Right renal cortex interstitium (tissue), 3 donors: ENCODE results near the gene GPR62. TPM values are rescaled to one million over a fixed set of nuclear protein-coding genes. Genes with fewer than 3 reads are reported as not detected.

Source experiments
- DNase-seq, 3 donors: peaks; one replicate each; pipeline ENCODE4 v3.0.0-alpha.2; 2013; ENCODE audit warnings: low read depth in 3 of 3, low spot score in 2 of 3
- polyA plus RNA-seq, 3 donors: library from polyadenylated mRNA; unstranded; fragments of 120-200 nt; gene quantifications; one replicate each; pipeline ENCODE4 v1.2.1, GENCODE V29; 2013; ENCODE audit not compliant: insufficient read length in 3 of 3

The GPR62 gene
- polyA plus RNA-seq, 3 donors, result 0.36 to 0.49 (median 0.37) TPM

- DNase-seq, result no peak
These were observed 1.1 kb upstream of the GPR62 start for GRCh38 chr3:51954105-51954504.

GRCh38 chr3:51954713-51955112 lies 468 bp upstream of the GPR62 start:
- DNase-seq, result no peak

GRCh38 chr3:51955893-51956770 lies 951 bp downstream of the GPR62 start:
- no peak for DNase-seq

GRCh38 chr3:51957520-51958205 lies 2.5 kb downstream of the GPR62 start:
- DNase-seq, result no peak

- DNase-seq, result no peak
These were observed 3.7 kb downstream of the GPR62 start for GRCh38 chr3:51958603-51959521.

DNA sequence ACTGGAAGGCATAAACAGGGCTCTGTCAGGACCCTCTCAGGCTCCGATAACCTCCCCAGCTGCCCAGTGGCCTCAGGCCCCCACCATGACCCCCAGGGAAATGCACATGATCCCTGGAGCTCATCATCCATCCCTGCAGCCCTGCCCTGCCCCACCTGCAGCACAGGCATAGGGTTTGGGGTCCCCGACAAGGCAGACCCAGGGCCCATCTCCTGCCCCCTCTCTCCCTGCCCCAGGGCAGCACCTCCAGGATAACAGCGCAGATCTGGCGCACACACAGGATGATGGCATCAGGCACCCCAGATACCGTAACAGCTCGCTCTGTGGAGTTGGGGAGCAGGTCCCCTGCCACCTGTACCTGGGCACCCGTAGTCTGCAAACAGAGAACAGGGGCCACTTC lies 4.5 kb downstream of the GPR62 start:
- DNase-seq, result no peak

DNA sequence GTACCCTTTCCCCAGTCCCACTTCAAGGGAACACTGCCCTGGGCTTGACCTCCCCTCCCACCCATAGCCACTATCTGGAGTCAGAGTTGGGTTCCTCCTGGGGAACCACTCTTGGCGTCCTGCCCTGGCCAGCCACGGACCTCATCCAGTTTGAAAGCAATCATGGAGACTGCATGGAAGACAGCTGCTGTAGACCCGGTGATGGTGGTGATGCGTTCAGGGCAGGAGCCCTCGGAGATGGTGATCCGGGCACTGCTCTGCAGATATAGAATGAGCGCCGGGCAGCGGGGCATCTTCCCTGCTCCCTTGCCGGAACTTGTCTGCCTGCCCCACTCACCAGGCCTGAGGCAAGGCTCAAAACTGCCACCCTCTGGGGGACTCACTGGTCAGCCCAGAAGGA lies 5.2 kb downstream of the GPR62 start:
- no peak for DNase-seq

- DNase-seq, result no peak
These were observed 5.8 kb downstream of the GPR62 start for GRCh38 chr3:51961011-51961410.

GRCh38 chr3:51961602-51962569 lies 6.7 kb downstream of the GPR62 start:
- no peak for DNase-seq

DNA sequence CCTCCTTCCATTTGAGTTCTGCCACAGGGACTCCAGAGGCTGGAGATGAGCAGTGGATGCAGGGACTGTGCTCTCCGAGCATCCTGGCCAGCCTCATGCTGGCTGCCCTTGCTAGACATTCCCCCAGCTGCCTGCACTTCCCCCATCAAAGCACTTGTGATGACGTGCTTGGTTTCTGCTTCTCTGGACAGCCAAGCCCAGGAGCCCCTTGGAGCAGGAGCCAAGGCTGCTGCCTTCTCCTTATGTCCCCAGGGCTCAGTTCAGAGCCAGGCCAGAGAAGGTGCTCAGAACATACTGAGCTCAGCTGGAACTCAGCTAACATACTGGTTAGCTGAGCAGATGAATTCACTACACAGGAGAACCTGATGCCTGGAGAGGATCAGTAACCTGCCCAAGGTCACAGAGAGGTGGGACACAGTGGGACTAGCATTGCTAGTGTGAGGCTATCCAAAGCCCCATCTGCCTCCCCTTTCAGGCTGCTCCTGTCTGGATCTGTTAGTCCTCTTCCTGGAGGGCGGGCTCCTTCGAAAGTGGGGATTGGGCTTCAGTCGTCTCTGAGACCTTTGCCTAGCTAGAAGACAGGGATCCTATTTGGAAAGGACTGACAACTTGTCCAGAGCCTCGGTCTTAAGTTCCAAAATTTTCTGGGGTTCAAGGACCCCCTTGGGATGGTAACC lies 7.8 kb downstream of the GPR62 start:
- DNase-seq, result no peak

DNA sequence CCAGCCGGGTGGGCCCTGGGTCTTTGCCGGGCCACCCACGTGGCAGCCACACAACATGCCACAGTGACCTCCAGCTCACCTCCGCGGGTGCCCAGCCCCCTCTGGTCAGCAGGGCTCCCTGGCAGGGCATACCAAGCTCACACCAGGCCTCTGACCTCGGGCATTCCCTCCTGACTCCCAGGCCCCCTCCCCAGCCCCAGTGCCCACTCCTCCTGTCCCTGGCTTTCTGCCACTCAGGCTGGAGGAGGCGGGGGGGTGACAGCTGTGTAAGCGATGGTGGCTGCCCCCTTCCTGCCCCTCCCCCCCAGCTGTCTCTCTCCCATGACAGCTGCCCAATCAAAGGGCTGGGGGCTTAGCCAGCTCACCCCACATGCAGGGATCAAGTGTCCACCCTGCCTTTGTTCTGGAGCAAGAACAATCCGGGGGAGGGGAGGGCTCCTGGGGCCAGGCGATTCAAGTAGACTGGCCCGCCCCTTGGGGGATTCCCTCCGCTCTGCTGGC lies 8.8 kb downstream of the GPR62 start:
- no peak for DNase-seq

DNA sequence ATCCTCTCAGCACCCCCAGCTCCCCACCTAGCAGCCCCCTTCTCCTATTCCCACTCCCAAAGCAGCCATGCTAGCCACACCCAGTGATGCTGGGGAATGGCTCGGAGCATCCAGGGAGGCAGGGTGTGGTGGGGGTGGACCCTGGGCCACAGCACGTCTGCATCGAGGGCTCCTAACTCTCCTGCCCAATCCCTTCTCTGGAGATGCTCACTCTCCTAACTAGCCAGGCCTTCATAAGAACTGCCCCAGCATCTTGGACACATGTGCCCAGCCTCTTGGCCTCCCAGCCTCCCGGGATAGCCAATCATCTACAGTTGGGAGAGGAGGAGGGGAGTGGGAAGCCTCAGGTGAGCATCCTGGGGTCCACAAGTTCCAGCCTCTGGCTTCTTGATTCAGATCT lies 9.3 kb downstream of the GPR62 start:
- DNase-seq, result no peak

GRCh38 chr3:51966016-51966415 lies 10.8 kb downstream of the GPR62 start:
- DNase-seq, result no peak

GRCh38 chr3:51966486-51966885 lies 11.3 kb downstream of the GPR62 start:
- no peak for DNase-seq

- no peak for DNase-seq
These were observed 11.8 kb downstream of the GPR62 start for GRCh38 chr3:51966922-51967383.

DNA sequence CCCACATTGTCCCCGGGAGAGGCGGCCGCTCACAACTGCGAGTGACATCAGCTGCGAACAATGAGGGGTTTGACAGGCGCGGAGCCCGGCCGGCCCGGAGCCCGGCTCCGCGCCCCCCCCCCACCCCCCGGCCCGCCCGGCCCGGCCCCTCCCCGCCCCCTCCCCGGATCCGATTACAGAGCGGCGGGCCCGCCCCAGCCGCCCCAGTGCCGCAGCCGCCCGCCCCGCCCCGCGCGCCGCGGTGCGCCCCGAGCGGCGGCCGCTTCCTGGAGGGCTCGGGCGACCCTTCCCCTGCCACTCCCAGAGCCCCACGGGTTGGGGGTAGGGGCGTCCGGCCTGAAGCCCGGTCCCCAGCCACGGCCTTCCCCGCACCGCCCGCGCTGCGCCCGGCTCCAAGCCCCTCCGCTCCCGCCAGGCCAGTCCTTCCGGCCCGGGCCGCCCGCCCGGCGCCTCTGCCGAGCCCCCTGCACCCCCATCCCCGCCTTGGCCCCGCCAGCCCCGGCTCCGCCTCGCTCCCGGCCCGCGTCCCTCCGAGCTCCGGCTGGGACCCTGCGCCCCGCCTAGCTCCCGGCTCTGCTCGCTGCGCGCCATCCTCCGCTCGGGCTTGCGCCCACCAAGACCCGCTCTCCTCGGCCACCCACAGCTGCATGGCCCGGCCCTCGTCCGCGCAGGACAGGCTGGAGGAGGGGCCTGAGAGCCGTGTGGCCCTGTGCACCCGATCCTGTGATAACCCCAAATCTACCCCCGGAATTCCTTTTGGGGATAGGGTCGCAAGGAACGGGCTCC lies 12.4 kb downstream of the GPR62 start, which contains the start of gene PCBP4:
TSS of gene PCBP4 (minus strand) at position 71 of the 786 bp plus-strand sequence. CDS start 6,214 bp downstream, outside the sequence.
- no peak for DNase-seq

DNA sequence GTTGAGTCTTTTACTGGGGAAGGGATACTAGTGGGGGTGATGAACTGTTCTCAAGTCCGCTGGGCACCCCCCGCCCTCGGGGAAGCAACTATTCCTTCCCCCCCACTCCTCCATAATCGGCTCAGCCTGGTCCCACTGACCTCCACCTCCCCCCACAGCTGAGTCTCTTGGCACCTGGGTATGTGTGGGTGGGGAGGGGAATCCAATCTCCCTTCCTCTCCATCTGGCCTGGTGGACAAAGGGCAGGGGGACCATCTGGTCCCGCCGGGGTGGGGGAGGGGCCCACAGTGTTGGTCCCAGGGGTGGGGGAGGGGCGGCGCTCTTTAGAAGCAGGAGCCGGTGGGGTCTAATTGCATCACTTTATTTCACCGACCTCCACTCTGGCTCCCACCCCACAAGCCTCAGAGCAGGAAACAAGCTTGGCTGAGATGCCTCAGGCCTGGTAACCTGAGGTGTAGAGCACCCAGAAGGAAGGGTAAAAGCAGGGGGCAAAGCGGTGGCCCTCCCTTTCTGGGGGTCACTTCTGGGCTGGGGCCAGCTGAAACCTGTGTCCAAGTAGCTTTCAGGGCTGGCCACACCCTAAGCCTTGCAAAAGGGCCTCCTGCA lies 13.1 kb downstream of the GPR62 start:
- DNase-seq, result no peak
